ENCODE results near the gene SPINK7. TPM values are rescaled to one million over a fixed set of nuclear protein-coding genes. Genes with fewer than 3 reads are reported as not detected.

The SPINK7 gene
- total RNA-seq, 2 experiments from 2014 or later = not detected

DNA sequence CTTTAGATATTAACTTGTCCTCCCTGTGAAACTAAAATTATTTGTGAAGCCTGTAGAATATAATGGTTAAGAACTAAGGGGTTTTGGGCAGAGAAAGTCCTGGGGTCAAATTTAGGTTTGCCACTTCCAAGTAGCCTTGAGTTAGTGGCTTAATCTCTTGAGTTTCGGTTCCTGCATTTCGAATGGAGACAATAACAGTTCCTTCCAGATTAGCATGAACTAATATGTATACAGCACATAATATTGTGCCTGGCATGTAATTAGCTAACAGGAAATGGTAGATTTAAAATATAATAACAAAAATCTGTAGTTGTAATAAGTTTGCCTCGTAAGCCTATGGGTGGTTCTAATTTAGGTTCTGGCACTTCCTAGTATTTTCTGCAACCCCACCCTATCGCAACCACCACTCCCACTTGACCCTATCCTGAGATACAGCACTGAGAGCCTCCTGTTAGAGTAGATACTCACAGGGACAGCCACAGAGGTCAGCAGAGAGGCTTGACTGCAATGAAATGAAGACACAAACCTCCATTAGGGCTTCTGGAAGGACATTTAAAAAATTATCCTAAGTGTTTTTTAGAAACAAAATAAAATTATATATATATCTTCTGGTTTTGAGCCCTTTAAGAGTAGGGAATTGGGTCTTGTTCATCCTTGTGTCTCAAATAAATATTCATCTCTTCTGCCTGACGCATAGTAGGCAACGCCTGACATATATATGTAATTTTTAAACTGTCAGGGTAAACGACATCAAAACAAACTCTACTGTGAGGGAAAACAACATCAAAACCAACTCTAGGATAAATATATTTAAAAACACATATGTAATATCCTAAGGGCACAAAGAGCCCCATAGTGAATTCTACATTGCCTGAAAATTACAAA is 31.6 kb downstream of the SPINK7 start:
- no peaks in the 10 kb centered on the region for H3K36me3 ChIP-seq (ENCODE audit: insufficient read depth, low read length)
- TF ChIP-seq EZH2phosphoT487 (IDR thresholded peaks at IDR 0.05; ENCODE audit: borderline replicate concordance, low read depth, low read length) = no peak
- TF ChIP-seq, protein P1, sequence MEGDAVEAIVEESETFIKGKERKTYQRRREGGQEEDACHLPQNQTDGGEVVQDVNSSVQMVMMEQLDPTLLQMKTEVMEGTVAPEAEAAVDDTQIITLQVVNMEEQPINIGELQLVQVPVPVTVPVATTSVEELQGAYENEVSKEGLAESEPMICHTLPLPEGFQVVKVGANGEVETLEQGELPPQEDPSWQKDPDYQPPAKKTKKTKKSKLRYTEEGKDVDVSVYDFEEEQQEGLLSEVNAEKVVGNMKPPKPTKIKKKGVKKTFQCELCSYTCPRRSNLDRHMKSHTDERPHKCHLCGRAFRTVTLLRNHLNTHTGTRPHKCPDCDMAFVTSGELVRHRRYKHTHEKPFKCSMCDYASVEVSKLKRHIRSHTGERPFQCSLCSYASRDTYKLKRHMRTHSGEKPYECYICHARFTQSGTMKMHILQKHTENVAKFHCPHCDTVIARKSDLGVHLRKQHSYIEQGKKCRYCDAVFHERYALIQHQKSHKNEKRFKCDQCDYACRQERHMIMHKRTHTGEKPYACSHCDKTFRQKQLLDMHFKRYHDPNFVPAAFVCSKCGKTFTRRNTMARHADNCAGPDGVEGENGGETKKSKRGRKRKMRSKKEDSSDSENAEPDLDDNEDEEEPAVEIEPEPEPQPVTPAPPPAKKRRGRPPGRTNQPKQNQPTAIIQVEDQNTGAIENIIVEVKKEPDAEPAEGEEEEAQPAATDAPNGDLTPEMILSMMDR (conservative IDR thresholded peaks at IDR 0.05; ENCODE audit: low read length) = no peak
- no peak for DNase-seq (ENCODE audit: low spot score)
- no peak overlapping the region for H3K27ac ChIP-seq (ENCODE audit: low read depth, low read length, poor library complexity, severe bottlenecking)
- no peaks in the 10 kb centered on the region for H3K9me2 ChIP-seq (ENCODE audit: insufficient read depth, low read length)
- POLR2A ChIA-PET = no interaction called here
- no peak overlapping the region for H2AFZ ChIP-seq (ENCODE audit: low read length)
- no peaks in the 10 kb centered on the region for H3K79me2 ChIP-seq (ENCODE audit: insufficient read depth, low read depth, low read length)
- intact Hi-C loops (cut with micrococcal nuclease; ENCODE audit: unreplicated experiment) = no loop called here
- CTCF ChIA-PET (ENCODE audit: unreplicated experiment) = no interaction called here
- H4K20me1 ChIP-seq (ENCODE audit: insufficient read depth, low read length) = no peaks in the 10 kb centered on the region
- no peaks in the 10 kb centered on the region for H3K9me3 ChIP-seq (ENCODE audit: low read length)
- H3K4me3 ChIP-seq (ENCODE audit: low read depth, low read length, poor library complexity, severe bottlenecking) = no peak overlapping the region
- H3K4me1 ChIP-seq (ENCODE audit: insufficient read depth, low read length, poor library complexity, severe bottlenecking) = no peaks in the 10 kb centered on the region
- H3K4me2 ChIP-seq (ENCODE audit: low read length) = no peak overlapping the region
- no TSS peak for BruUV-seq (replicated peaks)

DNA sequence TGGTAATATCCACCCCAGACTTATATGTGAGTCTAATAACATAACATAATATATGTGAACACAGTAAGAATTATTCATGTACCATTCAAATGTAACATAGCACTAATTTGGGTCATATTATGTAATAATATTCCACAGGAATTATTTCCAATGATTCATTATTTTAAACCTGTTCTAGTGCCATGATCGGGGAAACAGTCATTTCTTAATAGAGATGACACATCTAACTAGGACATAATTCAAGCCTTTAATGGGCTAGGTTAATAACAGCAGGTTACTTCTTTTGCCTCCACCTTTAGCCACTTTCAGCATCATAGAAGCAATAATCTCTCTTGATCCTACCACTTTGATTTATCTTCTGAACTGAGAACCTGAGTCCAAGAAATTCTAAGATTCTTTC is 35.5 kb downstream of the SPINK7 start:
- POLR2A ChIA-PET = no interaction called here
- TF ChIP-seq, protein P1 (conservative IDR thresholded peaks at IDR 0.05; ENCODE audit: low read length) = no peak
- no peak for TF ChIP-seq EZH2phosphoT487 (IDR thresholded peaks at IDR 0.05; ENCODE audit: borderline replicate concordance, low read depth, low read length)
- H3K4me2 ChIP-seq (ENCODE audit: low read length) = no peak overlapping the region
- CTCF ChIA-PET (ENCODE audit: unreplicated experiment) = no interaction called here
- no peaks in the 10 kb centered on the region for H3K9me3 ChIP-seq (ENCODE audit: low read length)
- H4K20me1 ChIP-seq (ENCODE audit: insufficient read depth, low read length) = no peaks in the 10 kb centered on the region
- intact Hi-C loops (cut with micrococcal nuclease; ENCODE audit: unreplicated experiment) = no loop called here
- BruUV-seq (replicated peaks) = no TSS peak
- no peaks in the 10 kb centered on the region for H3K79me2 ChIP-seq (ENCODE audit: insufficient read depth, low read depth, low read length)
- no peaks in the 10 kb centered on the region for H3K4me1 ChIP-seq (ENCODE audit: insufficient read depth, low read length, poor library complexity, severe bottlenecking)
- DNase-seq (ENCODE audit: low spot score) = no peak
- no peaks in the 10 kb centered on the region for H3K9me2 ChIP-seq (ENCODE audit: insufficient read depth, low read length)
- H3K36me3 ChIP-seq (ENCODE audit: insufficient read depth, low read length) = no peaks in the 10 kb centered on the region
- H3K27ac ChIP-seq (ENCODE audit: low read depth, low read length, poor library complexity, severe bottlenecking) = no peak overlapping the region
- no peak overlapping the region for H2AFZ ChIP-seq (ENCODE audit: low read length)
- H3K4me3 ChIP-seq (ENCODE audit: low read depth, low read length, poor library complexity, severe bottlenecking) = no peak overlapping the region

DNA sequence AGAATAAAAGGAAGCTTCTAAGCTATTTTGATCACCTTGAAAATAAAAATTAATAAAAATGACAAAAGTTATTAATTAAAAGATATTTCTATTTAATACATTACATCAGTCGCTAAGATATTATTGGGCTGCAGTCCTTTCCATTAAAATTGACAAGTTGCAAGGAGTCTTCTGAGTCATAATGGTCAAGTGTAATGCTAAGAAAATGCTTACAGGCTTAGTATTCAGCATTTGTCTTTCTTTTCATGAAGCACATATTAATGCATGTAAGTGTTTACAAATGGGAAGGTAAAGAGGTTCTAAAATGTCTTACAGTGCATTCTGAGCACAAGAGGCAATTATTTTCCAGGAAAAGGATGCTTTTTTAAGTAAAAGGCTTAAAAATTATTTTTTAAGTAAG is 40.5 kb downstream of the SPINK7 start:
- Histone ChIP-seq H3K9me3 (ENCODE audit: low read length) (no peaks in the 10 kb centered on the region), H4K20me1 (ENCODE audit: insufficient read depth, low read length) (no peaks in the 10 kb centered on the region), H3K4me2 (ENCODE audit: low read length) (no peak overlapping the region), H3K9me2 (ENCODE audit: insufficient read depth, low read length) (no peaks in the 10 kb centered on the region), H3K4me1 (ENCODE audit: insufficient read depth, low read length, poor library complexity, severe bottlenecking) (no peaks in the 10 kb centered on the region), H2AFZ (ENCODE audit: low read length) (no peak overlapping the region), H3K36me3 (ENCODE audit: insufficient read depth, low read length) (no peaks in the 10 kb centered on the region), H3K27ac (ENCODE audit: low read depth, low read length, poor library complexity, severe bottlenecking) (no peak overlapping the region), H3K4me3 (ENCODE audit: low read depth, low read length, poor library complexity, severe bottlenecking) (no peak overlapping the region), H3K79me2 (ENCODE audit: insufficient read depth, low read depth, low read length) (no peaks in the 10 kb centered on the region)
- no TSS peak for BruUV-seq (replicated peaks)
- POLR2A ChIA-PET = no interaction called here
- CTCF ChIA-PET (ENCODE audit: unreplicated experiment) = no interaction called here
- intact Hi-C loops (cut with micrococcal nuclease; ENCODE audit: unreplicated experiment) = no loop called here
- no peak for DNase-seq (ENCODE audit: low spot score)
- TF ChIP-seq EZH2phosphoT487 (IDR thresholded peaks at IDR 0.05; ENCODE audit: borderline replicate concordance, low read depth, low read length) = no peak
- TF ChIP-seq, protein P1 (conservative IDR thresholded peaks at IDR 0.05; ENCODE audit: low read length) = no peak

Measured in OCI-LY7 (cell line).